Lower leg skin (tissue), 3 donors: ENCODE measurements around the gene HS3ST4.

Experiments used
- POLR2A ChIP-seq, 2 donors: fragments of 450-650 bp; IDR thresholded peaks; one replicate each; pipeline ENCODE4 v1.6.1; 2016 to 2017; ENCODE audit warnings: antibody characterized with exemption in 2 of 2, mild to moderate bottlenecking in 1 of 2, moderate library complexity in 1 of 2
- TF ChIP-seq, protein P1 (sequence below), 3 donors: fragments of 450-650 bp; IDR thresholded peaks; one replicate each; pipeline ENCODE4 v1.5.1; 2016; ENCODE audit warnings: antibody characterized with exemption in 3 of 3, mild to moderate bottlenecking in 3 of 3, moderate library complexity in 2 of 3

DNA sequence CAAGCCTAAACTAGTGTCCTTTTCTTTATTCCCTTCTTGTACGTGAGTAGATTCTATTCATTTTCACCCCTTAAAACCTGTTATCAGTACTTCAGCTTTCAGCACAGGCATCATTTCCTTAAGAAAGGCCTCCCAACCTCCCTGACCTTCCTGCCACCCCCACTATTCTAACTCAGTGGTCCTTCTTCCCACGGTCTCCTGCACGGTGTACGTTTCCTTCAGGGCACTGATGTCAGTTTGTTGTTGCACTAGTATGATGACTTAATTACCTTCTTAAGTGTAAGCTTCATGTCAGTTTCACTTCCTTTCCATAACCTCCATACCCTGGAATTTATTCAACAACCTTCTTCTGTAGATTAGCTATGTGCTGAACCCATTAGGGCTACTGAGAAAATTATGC lies 484.2 kb downstream of the HS3ST4 start:
- TF ChIP-seq, protein P1, sequence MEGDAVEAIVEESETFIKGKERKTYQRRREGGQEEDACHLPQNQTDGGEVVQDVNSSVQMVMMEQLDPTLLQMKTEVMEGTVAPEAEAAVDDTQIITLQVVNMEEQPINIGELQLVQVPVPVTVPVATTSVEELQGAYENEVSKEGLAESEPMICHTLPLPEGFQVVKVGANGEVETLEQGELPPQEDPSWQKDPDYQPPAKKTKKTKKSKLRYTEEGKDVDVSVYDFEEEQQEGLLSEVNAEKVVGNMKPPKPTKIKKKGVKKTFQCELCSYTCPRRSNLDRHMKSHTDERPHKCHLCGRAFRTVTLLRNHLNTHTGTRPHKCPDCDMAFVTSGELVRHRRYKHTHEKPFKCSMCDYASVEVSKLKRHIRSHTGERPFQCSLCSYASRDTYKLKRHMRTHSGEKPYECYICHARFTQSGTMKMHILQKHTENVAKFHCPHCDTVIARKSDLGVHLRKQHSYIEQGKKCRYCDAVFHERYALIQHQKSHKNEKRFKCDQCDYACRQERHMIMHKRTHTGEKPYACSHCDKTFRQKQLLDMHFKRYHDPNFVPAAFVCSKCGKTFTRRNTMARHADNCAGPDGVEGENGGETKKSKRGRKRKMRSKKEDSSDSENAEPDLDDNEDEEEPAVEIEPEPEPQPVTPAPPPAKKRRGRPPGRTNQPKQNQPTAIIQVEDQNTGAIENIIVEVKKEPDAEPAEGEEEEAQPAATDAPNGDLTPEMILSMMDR (IDR thresholded peaks at IDR 0.05) = no peak
- no peak for TF ChIP-seq POLR2A (IDR thresholded peaks at IDR 0.05)
